ENCODE results near the gene AGTRAP. TPM values are rescaled to one million over a fixed set of nuclear protein-coding genes. Genes with fewer than 3 reads are reported as not detected.

AGTRAP gene
- total and polyA plus RNA-seq, 2 donors (not counting 3 experiments of a cell fraction or from before 2014, with no cell fraction given): 41.6 to 101 TPM

GRCh38 chr1:11714831-11715575, 20.9 kb upstream of the AGTRAP start:
- BruUV-seq (replicated peaks): no TSS peak

More at GRCh38 chr1:11714831-11715575, 20.9 kb upstream of the AGTRAP start:
- Histone ChIP-seq H3K9ac (replicated peaks; ENCODE audit: extremely low read depth, insufficient read depth, low read length) (no peak overlapping the region), H3K27me3 (ENCODE audit: control insufficient read depth in 2 of 2, insufficient read depth in 2 of 2, low read length in 2 of 2) (no peaks in the 10 kb centered on the region), H3K79me2 (ENCODE audit: control insufficient read depth, insufficient read depth, low read length) (no peaks in the 10 kb centered on the region), H4K20me1 (replicated peaks; ENCODE audit: control insufficient read depth, extremely low read depth, insufficient read depth, low read length) (no peaks in the 10 kb centered on the region), H3K36me3 (ENCODE audit: control insufficient read depth in 2 of 2, extremely low read depth in 1 of 2, insufficient read depth in 2 of 2, low read length in 2 of 2) (no peaks in the 10 kb centered on the region), H3K4me2 (ENCODE audit: insufficient read depth, low read length) (no peak overlapping the region), H3K9me1 (replicated peaks; ENCODE audit: control insufficient read depth, extremely low read depth, insufficient read depth, low read length) (no peaks in the 10 kb centered on the region), H3K4me3 (replicated peaks in 1 of 3; ENCODE audit: insufficient read depth in 1 of 3, low read depth in 1 of 3, low read length in 3 of 3) (no peak overlapping the region), H2AFZ (ENCODE audit: low read depth, low read length) (no peak overlapping the region), H3K27ac (ENCODE audit: insufficient read depth, low read depth, low read length) (no peak overlapping the region), H3K9me3 (replicated peaks; ENCODE audit: control insufficient read depth, insufficient read depth, low read length) (no peaks in the 10 kb centered on the region), H3K4me1 (ENCODE audit: control insufficient read depth, extremely low read depth, insufficient read depth, low read length) (peaks cover 4% of the 10 kb centered on the region)
- no peak for DNase-seq (ENCODE audit: low read depth, low spot score)
- no peak for FAIRE-seq
- dilution Hi-C loops (cut with MboI; ENCODE audit: extremely low pct_ligation_motif_present, low sequenced_read_pairs): no loop called here
- intact Hi-C loops (cut with micrococcal nuclease): loop anchor here (5.0 kb wide), 1 partner anchor 33 kb away; the partner anchor contains the start of gene MAD2L2
- no peak for TF ChIP-seq EZH2 (IDR thresholded peaks at IDR 0.05; ENCODE audit: borderline replicate concordance, low read depth, low read length, severe bottlenecking)
- TF ChIP-seq GATA2 (IDR thresholded peaks at IDR 0.05; ENCODE audit: insufficient read depth, insufficient read length, low read depth, low read length): no peak
- no peak for TF ChIP-seq MYC (IDR thresholded peaks at IDR 0.05; ENCODE audit: low read depth, low read length)
- TF ChIP-seq POLR2AphosphoS5 (IDR thresholded peaks at IDR 0.05; ENCODE audit: insufficient read depth, low read depth, low read length): no peak
- no peak for TF ChIP-seq POLR2A (IDR thresholded peaks at IDR 0.05; ENCODE audit: low read depth, low read length)
- no peak for TF ChIP-seq MAX (IDR thresholded peaks at IDR 0.05; ENCODE audit: insufficient read depth, insufficient read length)
- no peak for TF ChIP-seq JUN (IDR thresholded peaks at IDR 0.05; ENCODE audit: borderline replicate concordance, insufficient read depth, insufficient read length, low read depth)
- no peak for TF ChIP-seq CTCF (IDR thresholded peaks at IDR 0.05; ENCODE audit: extremely low read depth in 1 of 2, insufficient read depth in 1 of 2, low read depth in 1 of 2, low read length in 2 of 2)
- no peak for TF ChIP-seq FOS (IDR thresholded peaks at IDR 0.05; ENCODE audit: borderline replicate concordance, insufficient read depth, low read length)
- CTCF ChIA-PET: interaction anchor here (0.9 to 9.8 kb wide), 8 partner anchors 51 to 678 kb away, joined by 3 to 170 read pairs (median 6); partner anchors contain the start of gene FBXO6
- POLR2A ChIA-PET: interaction anchor here (0.6 kb wide), 1 partner anchor 447 kb away, joined by 3 read pairs; no protein-coding TSS in a partner anchor
